MM.1S (cell line): ENCODE measurements around the gene PROK2.

ENCODE experiments used
- EZH2 ChIP-seq: fragments of 300-600 bp; sonication (generic); optimal IDR thresholded peaks from 2 replicates; pipeline ENCODE3; 2017; ENCODE audit warnings: low read depth, mild to moderate bottlenecking, antibody characterized with exemption, low read length, mixed read lengths
- EZH2phosphoT487 ChIP-seq: fragments of 300-600 bp; sonication (generic); IDR thresholded peaks from 2 replicates; pipeline ENCODE4 v1.6.1; 2018; ENCODE audit warnings: antibody characterized with exemption, low read length
- TF ChIP-seq, protein P1 (sequence below): fragments of 300-600 bp; sonication (generic); IDR thresholded peaks from 2 replicates; pipeline ENCODE4 v1.5.1; 2016; ENCODE audit warnings: antibody characterized with exemption, low read length, mixed read lengths

DNA sequence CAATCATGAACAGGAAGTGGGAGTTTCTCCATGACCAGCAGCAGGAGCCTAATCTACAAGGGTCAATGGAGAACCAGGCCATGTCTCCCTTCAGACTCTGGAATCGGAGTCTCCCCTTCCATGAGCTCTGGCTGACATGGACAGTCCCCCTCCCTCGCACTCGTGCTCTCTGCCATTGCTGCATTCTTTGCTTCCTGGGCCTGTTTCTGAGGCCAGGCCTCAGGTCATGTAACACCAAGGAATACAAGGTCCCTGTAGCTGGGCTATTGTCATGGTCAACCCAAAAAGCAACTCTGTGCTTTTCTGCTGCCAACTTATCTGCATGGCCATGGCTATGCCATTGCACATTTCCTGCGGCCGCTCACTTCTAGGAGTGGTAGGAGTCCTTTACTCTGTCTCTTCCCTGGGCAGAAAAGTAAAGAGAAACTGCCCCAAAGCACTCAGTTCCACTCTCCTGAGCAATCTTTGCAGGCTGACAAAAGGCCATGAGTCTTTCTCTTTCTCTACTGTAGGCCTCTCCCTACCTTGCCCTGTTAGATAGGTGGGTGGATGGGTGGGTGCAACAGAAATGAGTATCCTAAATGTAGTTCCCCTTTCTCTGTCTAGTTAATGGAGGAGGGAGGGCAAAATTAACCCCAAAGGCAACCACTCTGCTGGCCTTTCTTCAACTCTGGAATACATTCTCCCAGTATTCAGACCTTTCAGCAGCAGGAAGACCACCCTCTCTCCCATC is 40.8 kb upstream of the PROK2 start:
- TF ChIP-seq, protein P1, sequence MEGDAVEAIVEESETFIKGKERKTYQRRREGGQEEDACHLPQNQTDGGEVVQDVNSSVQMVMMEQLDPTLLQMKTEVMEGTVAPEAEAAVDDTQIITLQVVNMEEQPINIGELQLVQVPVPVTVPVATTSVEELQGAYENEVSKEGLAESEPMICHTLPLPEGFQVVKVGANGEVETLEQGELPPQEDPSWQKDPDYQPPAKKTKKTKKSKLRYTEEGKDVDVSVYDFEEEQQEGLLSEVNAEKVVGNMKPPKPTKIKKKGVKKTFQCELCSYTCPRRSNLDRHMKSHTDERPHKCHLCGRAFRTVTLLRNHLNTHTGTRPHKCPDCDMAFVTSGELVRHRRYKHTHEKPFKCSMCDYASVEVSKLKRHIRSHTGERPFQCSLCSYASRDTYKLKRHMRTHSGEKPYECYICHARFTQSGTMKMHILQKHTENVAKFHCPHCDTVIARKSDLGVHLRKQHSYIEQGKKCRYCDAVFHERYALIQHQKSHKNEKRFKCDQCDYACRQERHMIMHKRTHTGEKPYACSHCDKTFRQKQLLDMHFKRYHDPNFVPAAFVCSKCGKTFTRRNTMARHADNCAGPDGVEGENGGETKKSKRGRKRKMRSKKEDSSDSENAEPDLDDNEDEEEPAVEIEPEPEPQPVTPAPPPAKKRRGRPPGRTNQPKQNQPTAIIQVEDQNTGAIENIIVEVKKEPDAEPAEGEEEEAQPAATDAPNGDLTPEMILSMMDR, result no peak
- TF ChIP-seq EZH2, result no peak
- no peak for TF ChIP-seq EZH2phosphoT487
